H9 (cell line): ENCODE measurements around the gene LZTR1. TPM values are rescaled to one million over a fixed set of nuclear protein-coding genes. Genes with fewer than 3 reads are reported as not detected.

Experiments used
- DNase-seq: peaks from one replicate; pipeline ENCODE4 v3.0.0-alpha.2; 2017
- H2AFZ ChIP-seq: one replicate; pipeline ENCODE4 v1.6.1; 2013; ENCODE audit warnings: mild to moderate bottlenecking, low read length, control low read depth, moderate library complexity
- H2AK5ac ChIP-seq: 2 replicates; pipeline ENCODE4 v1.6.1; 2013; ENCODE audit warnings: low read length, control low read depth, mixed read lengths; ENCODE audit not compliant: insufficient read length
- H2BK120ac ChIP-seq: one replicate; pipeline ENCODE4 v1.6.1; 2013; ENCODE audit warnings: low read depth, mild to moderate bottlenecking, low read length, control low read depth, inconsistent platforms; ENCODE audit not compliant: poor library complexity, severe bottlenecking
- H2BK12ac ChIP-seq: 2 replicates; pipeline ENCODE4 v1.6.1; 2013; ENCODE audit warnings: low read length, control low read depth, mixed read lengths, low read depth; ENCODE audit not compliant: insufficient read length
- H2BK15ac ChIP-seq: 2 replicates; pipeline ENCODE4 v1.6.1; 2013; ENCODE audit warnings: low read depth, low read length, control low read depth
- H2BK20ac ChIP-seq: one replicate; pipeline ENCODE4 v1.6.1; 2013; ENCODE audit warnings: low read depth, mild to moderate bottlenecking, low read length, control low read depth, inconsistent platforms; ENCODE audit not compliant: poor library complexity, severe bottlenecking
- H2BK5ac ChIP-seq: 2 replicates; pipeline ENCODE4 v1.6.1; 2013; ENCODE audit warnings: low read length, control low read depth, mixed read lengths; ENCODE audit not compliant: insufficient read length
- H3K14ac ChIP-seq: 2 replicates; pipeline ENCODE4 v1.6.1; 2013; ENCODE audit warnings: low read length, control low read depth; ENCODE audit not compliant: insufficient read depth
- H3K18ac ChIP-seq: 2 replicates; pipeline ENCODE4 v1.6.1; 2013; ENCODE audit warnings: low read depth, mild to moderate bottlenecking, mixed read lengths, low read length, control low read depth; ENCODE audit not compliant: insufficient read length
- H3K23ac ChIP-seq: 2 replicates; pipeline ENCODE4 v1.6.1; 2013; ENCODE audit warnings: low read length, control low read depth, mixed read lengths, low read depth; ENCODE audit not compliant: insufficient read length
- H3K23me2 ChIP-seq: 2 replicates; pipeline ENCODE4 v1.6.1; 2013; ENCODE audit warnings: low read depth, mild to moderate bottlenecking, mixed read lengths, low read length, control low read depth; ENCODE audit not compliant: insufficient read length, poor library complexity, severe bottlenecking
- H3K27ac ChIP-seq: 2 replicates; pipeline ENCODE4 v1.5.1; 2013; ENCODE audit warnings: low read length, control low read depth, mixed read lengths, low read depth; ENCODE audit not compliant: insufficient read length
- H3K27me3 ChIP-seq: 2 replicates; pipeline ENCODE4 v1.6.1; 2013; ENCODE audit warnings: low read length, control low read depth, inconsistent platforms; ENCODE audit not compliant: insufficient read depth
- H3K4ac ChIP-seq: 2 replicates; pipeline ENCODE4 v1.6.1; 2013; ENCODE audit warnings: low read depth, mild to moderate bottlenecking, control low read depth, inconsistent platforms, low read length, moderate library complexity
- H3K4me1 ChIP-seq: 2 replicates; pipeline ENCODE4 v1.6.1; 2013; ENCODE audit warnings: low read length, control low read depth, inconsistent platforms; ENCODE audit not compliant: insufficient read depth
- H3K4me2 ChIP-seq: 2 replicates; pipeline ENCODE4 v1.6.1; 2013; ENCODE audit warnings: low read length, control low read depth, mixed read lengths; ENCODE audit not compliant: insufficient read length, insufficient read depth
- H3K56ac ChIP-seq: 2 replicates; pipeline ENCODE4 v1.6.1; 2013; ENCODE audit warnings: low read depth, mild to moderate bottlenecking, mixed read lengths, low read length, control low read depth; ENCODE audit not compliant: insufficient read length
- H3K79me1 ChIP-seq: 2 replicates; pipeline ENCODE4 v1.6.1; 2013; ENCODE audit warnings: low read depth, mild to moderate bottlenecking, moderate library complexity, low read length, control low read depth, inconsistent platforms; ENCODE audit not compliant: insufficient read depth, poor library complexity, severe bottlenecking
- H3K79me2 ChIP-seq: 2 replicates; pipeline ENCODE4 v1.6.1; 2013; ENCODE audit warnings: low read length, control low read depth, inconsistent platforms; ENCODE audit not compliant: insufficient read depth
- H3K9ac ChIP-seq: 2 replicates; pipeline ENCODE4 v1.6.1; 2013; ENCODE audit warnings: low read length, control low read depth, mixed read lengths; ENCODE audit not compliant: insufficient read length; ENCODE audit errors: extremely low read depth
- H3K9me3 ChIP-seq: one replicate; pipeline ENCODE4 v1.6.1; 2013; ENCODE audit warnings: low read depth, low read length, inconsistent platforms; ENCODE audit not compliant: control insufficient read depth
- H3T11ph ChIP-seq: one replicate; pipeline ENCODE4 v1.6.1; 2013; ENCODE audit warnings: mild to moderate bottlenecking, low read length, control low read depth, inconsistent platforms
- H4K20me1 ChIP-seq: one replicate; pipeline ENCODE4 v1.6.1; 2013; ENCODE audit not compliant: control insufficient read depth, insufficient read length, insufficient read depth
- H4K5ac ChIP-seq: 2 replicates; pipeline ENCODE4 v1.6.1; 2013; ENCODE audit warnings: low read depth, mild to moderate bottlenecking, mixed read lengths, low read length, control low read depth; ENCODE audit not compliant: insufficient read length
- H4K8ac ChIP-seq: replicated peaks from 2 replicates; pipeline ENCODE4 v1.6.1; 2013; ENCODE audit warnings: low read length, control low read depth, mixed read lengths, low read depth; ENCODE audit not compliant: insufficient read length
- H4K91ac ChIP-seq: 2 replicates; pipeline ENCODE4 v1.6.1; 2013; ENCODE audit warnings: low read depth, mild to moderate bottlenecking, moderate library complexity, mixed read lengths, low read length, control low read depth; ENCODE audit not compliant: insufficient read length
- H3K27ac Mint-ChIP-seq, 3 experiments: 2 replicates in 2 of 3; 3 replicates in 1 of 3; pipeline ENCODE4 v1.8.0; 2020 to 2021; ENCODE audit warnings: mixed read lengths in 3 of 3, mild to moderate bottlenecking in 1 of 3, moderate library complexity in 1 of 3
- H3K27me3 Mint-ChIP-seq: 2 replicates; pipeline ENCODE4 v1.8.0; 2021; ENCODE audit warnings: low read depth, mild to moderate bottlenecking, moderate library complexity, mixed read lengths
- H3K36me3 Mint-ChIP-seq, 3 experiments: 2 replicates in 2 of 3; 3 replicates in 1 of 3; pipeline ENCODE4 v1.8.0; 2020 to 2021; ENCODE audit warnings: low read depth in 3 of 3, mixed read lengths in 3 of 3; ENCODE audit not compliant: insufficient read depth in 1 of 3
- H3K4me1 Mint-ChIP-seq, 2 experiments: 2 replicates each; pipeline ENCODE4 v1.8.0; 2020; ENCODE audit warnings: mixed read lengths in 2 of 2
- H3K4me3 Mint-ChIP-seq, 2 experiments: 2 replicates in 1 of 2; 3 replicates in 1 of 2; pipeline ENCODE4 v1.8.0; 2020 to 2021; ENCODE audit warnings: mild to moderate bottlenecking in 2 of 2, mixed read lengths in 2 of 2, moderate library complexity in 1 of 2
- H3K9me3 Mint-ChIP-seq, 2 experiments: 2 replicates in 1 of 2; 3 replicates in 1 of 2; pipeline ENCODE4 v1.8.0; 2020; ENCODE audit warnings: mild to moderate bottlenecking in 2 of 2, mixed read lengths in 2 of 2, moderate library complexity in 1 of 2
- CTCF ChIP-seq: fragments of 200-600 bp; sonication (generic); conservative IDR thresholded peaks from 3 replicates; pipeline ENCODE4 v1.8.0; 2021; ENCODE audit warnings: antibody characterized with exemption, mild to moderate bottlenecking
- WGBS: extraction: QIAGEN DNeasy Blood & Tissue Kit; methylation state at CpG from one replicate; pipeline ENCODE4 v1.1.7; 2013; ENCODE audit warnings: missing lambda C conversion rate, low lambda C conversion rate, mixed read lengths; ENCODE audit not compliant: insufficient read length; ENCODE audit errors: extremely low coverage; 5-methylcytosine and 5-hydroxymethylcytosine counted together
- total RNA-seq: library from RNA; stranded (reverse); gene quantifications from 2 replicates; pipeline ENCODE4 v1.2.1, GENCODE V29; 2021

Gene LZTR1
- total RNA-seq, 1 experiment from 2014 or later = 47.0 TPM

- TF ChIP-seq CTCF = no peak
- H3K27ac Mint-ChIP-seq = no peak overlapping the region
- H3K27ac ChIP-seq = no peak overlapping the region
- H3K4me1 ChIP-seq = no peaks in the 10 kb centered on the region
- no peak overlapping the region for H2AFZ ChIP-seq
- H3K79me1 ChIP-seq = no peaks in the 10 kb centered on the region
- no peak overlapping the region; the same call in 1 of the 2 replicates for H3K14ac ChIP-seq
- H2BK20ac ChIP-seq = no peak overlapping the region
- H4K20me1 ChIP-seq = no peaks in the 10 kb centered on the region
- H3K4ac ChIP-seq = no peak overlapping the region
- H3K23me2 ChIP-seq = no peaks in the 10 kb centered on the region
- H3K56ac ChIP-seq = no peak overlapping the region
- no peak overlapping the region for H4K8ac ChIP-seq
- H3K4me3 Mint-ChIP-seq = no peak overlapping the region
- H3K27me3 ChIP-seq = no peaks in the 10 kb centered on the region
- no peak overlapping the region for H2AK5ac ChIP-seq
- H2BK120ac ChIP-seq = no peak overlapping the region
- no peak overlapping the region for H3K18ac ChIP-seq
- H3T11ph ChIP-seq = no peak overlapping the region
- H3K79me2 ChIP-seq = no peaks in the 10 kb centered on the region
- H2BK5ac ChIP-seq = no peak overlapping the region
- DNase-seq = no peak
- no CpG with 5 or more reads among the region's 29 CpGs for WGBS
- no peaks in the 10 kb centered on the region for H3K27me3 Mint-ChIP-seq
- 0 out of 4 replicates have a peak, but pooled peaks cover 0 to 2% of the 10 kb centered on the region in 2 experiments for H3K4me1 Mint-ChIP-seq
- H4K5ac ChIP-seq = no peak overlapping the region
- no peak overlapping the region for H2BK12ac ChIP-seq
- H2BK15ac ChIP-seq = no peak overlapping the region
- peaks cover 2 to 23% (median 8%) of the 10 kb centered on the region in 3 experiments; a peak in 6 of 7 replicates for H3K36me3 Mint-ChIP-seq
- no peaks in the 10 kb centered on the region for H3K9me3 Mint-ChIP-seq
- no peak overlapping the region for H4K91ac ChIP-seq
- H3K9me3 ChIP-seq = no peaks in the 10 kb centered on the region
- H3K4me2 ChIP-seq = no peak overlapping the region
- H3K23ac ChIP-seq = no peak overlapping the region
- no peak overlapping the region for H3K9ac ChIP-seq
Observed at GRCh38 chr22:20993304-20994127, 11.4 kb downstream of the LZTR1 start.
